Liver (tissue), 9 donors: Measurements from ENCODE around the gene PITRM1. TPM values are rescaled to one million over a fixed set of nuclear protein-coding genes. Genes with fewer than 3 reads are reported as not detected.

Experiments used
- DNase-seq: peaks from one replicate; pipeline ENCODE4 v3.0.0-alpha.2; 2017; ENCODE audit warnings: low spot score
- H3K27ac ChIP-seq, 2 donors: one replicate each; pipeline ENCODE4 v1.7.0; 2013; ENCODE audit warnings: inconsistent platforms in 2 of 2, low read length in 2 of 2, control low read depth in 1 of 2, low read depth in 1 of 2, mild to moderate bottlenecking in 1 of 2
- H3K27me3 ChIP-seq, 4 donors: one replicate each; pipeline versions ENCODE4 v1.6.1 to v1.7.0; 2013; ENCODE audit warnings: low read length in 3 of 4, inconsistent platforms in 1 of 4, mild to moderate bottlenecking in 1 of 4, moderate library complexity in 1 of 4; ENCODE audit not compliant: control insufficient read depth in 4 of 4, insufficient read depth in 4 of 4
- H3K36me3 ChIP-seq, 4 donors: one replicate each; pipeline versions ENCODE4 v1.6.1 to v1.7.0; 2013; ENCODE audit warnings: low read length in 3 of 4, mild to moderate bottlenecking in 3 of 4, low read depth in 1 of 4, moderate library complexity in 1 of 4; ENCODE audit not compliant: control insufficient read depth in 4 of 4, insufficient read depth in 3 of 4
- H3K4me1 ChIP-seq, 4 donors: one replicate each; pipeline versions ENCODE4 v1.6.1 to v1.7.0; 2013; ENCODE audit warnings: low read length in 3 of 4, mild to moderate bottlenecking in 3 of 4, moderate library complexity in 1 of 4; ENCODE audit not compliant: control insufficient read depth in 4 of 4, insufficient read depth in 4 of 4
- H3K4me3 ChIP-seq, 3 donors: one replicate each; pipeline versions ENCODE4 v1.6.1 to v1.7.0; 2013; ENCODE audit warnings: low read length in 3 of 3, control low read depth in 1 of 3, low read depth in 1 of 3, mild to moderate bottlenecking in 1 of 3
- H3K9ac ChIP-seq, 2 donors: one replicate each; pipeline ENCODE4 v1.7.0; 2013; ENCODE audit warnings: low read length in 2 of 2, mild to moderate bottlenecking in 2 of 2, moderate library complexity in 2 of 2, control low read depth in 1 of 2, low read depth in 1 of 2
- H3K9me3 ChIP-seq, 4 donors: one replicate each; pipeline versions ENCODE4 v1.6.1 to v1.7.0; 2013; ENCODE audit warnings: low read length in 3 of 4; ENCODE audit not compliant: control insufficient read depth in 4 of 4
- CTCF ChIP-seq: fragments of 150-350 bp; IDR thresholded peaks from 2 replicates; pipeline ENCODE4 v1.5.1; 2017; ENCODE audit warnings: improper control_type of control experiment, low read depth, low read length; ENCODE audit not compliant: missing input control
- EGR1 ChIP-seq, 2 donors: IDR thresholded peaks; 2 replicates each; pipeline ENCODE4 v1.6.1; 2016 to 2018; ENCODE audit warnings: antibody characterized with exemption in 2 of 2, low read depth in 2 of 2
- FOXA1 ChIP-seq: IDR thresholded peaks from 2 replicates; pipeline ENCODE4 v1.6.1; 2016; ENCODE audit warnings: antibody characterized with exemption
- FOXA2 ChIP-seq: IDR thresholded peaks from 2 replicates; pipeline ENCODE4 v1.6.1; 2016; ENCODE audit warnings: antibody characterized with exemption
- GABPA ChIP-seq, 2 donors: IDR thresholded peaks in 1 of 2; conservative IDR thresholded peaks in 1 of 2; 2 replicates each; pipeline ENCODE4 v1.6.1; 2016; ENCODE audit warnings: antibody characterized with exemption in 2 of 2, mild to moderate bottlenecking in 1 of 2, moderate library complexity in 1 of 2
- HNF4A ChIP-seq, 2 donors: conservative IDR thresholded peaks; 2 replicates each; pipeline ENCODE4 v1.6.1; 2016; ENCODE audit warnings: antibody characterized with exemption in 2 of 2, mild to moderate bottlenecking in 2 of 2
- HNF4G ChIP-seq: IDR thresholded peaks from 2 replicates; pipeline ENCODE4 v1.6.1; 2016; ENCODE audit warnings: antibody characterized with exemption
- JUND ChIP-seq, 2 donors: IDR thresholded peaks; 2 replicates each; pipeline ENCODE4 v1.6.1; 2016; ENCODE audit warnings: antibody characterized with exemption in 2 of 2
- NR2F2 ChIP-seq: IDR thresholded peaks from 2 replicates; pipeline ENCODE4 v1.6.1; 2016; ENCODE audit warnings: antibody characterized with exemption
- RAD21 ChIP-seq, 2 donors: IDR thresholded peaks; 2 replicates each; pipeline ENCODE4 v1.6.1; 2016; ENCODE audit warnings: antibody characterized with exemption in 2 of 2, mild to moderate bottlenecking in 2 of 2
- REST ChIP-seq: IDR thresholded peaks from 2 replicates; pipeline ENCODE4 v1.6.1; 2016; ENCODE audit warnings: antibody characterized with exemption, mild to moderate bottlenecking
- RXRA ChIP-seq, 2 donors: IDR thresholded peaks; 2 replicates each; pipeline ENCODE4 v1.6.1; 2017 to 2018; ENCODE audit warnings: antibody characterized with exemption in 2 of 2, mild to moderate bottlenecking in 1 of 2
- SP1 ChIP-seq: IDR thresholded peaks from 2 replicates; pipeline ENCODE4 v1.6.1; 2018; ENCODE audit warnings: antibody characterized with exemption, mild to moderate bottlenecking
- TAF1 ChIP-seq: conservative IDR thresholded peaks from 2 replicates; pipeline ENCODE4 v1.6.1; 2016; ENCODE audit warnings: antibody characterized with exemption, mild to moderate bottlenecking
- YY1 ChIP-seq: IDR thresholded peaks from 2 replicates; pipeline ENCODE4 v1.6.1; 2016; ENCODE audit warnings: antibody characterized with exemption, mild to moderate bottlenecking
- ZBTB33 ChIP-seq: IDR thresholded peaks from 2 replicates; pipeline ENCODE4 v1.6.1; 2016; ENCODE audit warnings: antibody characterized with exemption
- WGBS: extraction: QIAGEN DNeasy Blood & Tissue Kit; methylation state at CpG from one replicate; pipeline ENCODE4 v1.1.7; 2013; 5-methylcytosine and 5-hydroxymethylcytosine counted together
- polyA plus RNA-seq, 2 donors: library from polyadenylated mRNA; stranded (reverse) in 1 of 2; unstranded in 1 of 2; fragments of 200-250 nt in 1 of 2; fragments of >200 nt in 1 of 2; fragmentation: Nextera tagmentation in 1 of 2; extraction: Ambion mirVana in 1 of 2; gene quantifications; one replicate each; pipeline versions ENCODE4 v1.2.1 to v1.2.3, GENCODE V29; 2013 to 2015
- total RNA-seq, 2 donors: library from RNA; depleted of rRNA; stranded (reverse); fragments of >200 nt; gene quantifications; one replicate each; pipeline ENCODE4 v1.2.3, GENCODE V29; 2014
- TF ChIP-seq, protein P1 (sequence below): IDR thresholded peaks from 2 replicates; pipeline ENCODE4 v1.6.1; 2016; ENCODE audit warnings: antibody characterized with exemption
- TF ChIP-seq, protein P2 (sequence below): IDR thresholded peaks from 2 replicates; pipeline ENCODE4 v1.6.1; 2016; ENCODE audit warnings: antibody characterized with exemption
- donor health status: healthy.
- donor health status: healthy.
- donor health status: healthy.
- donor health status: healthy.
- donor health status: healthy.

Gene PITRM1
- total and polyA plus RNA-seq, 4 donors: 21.1 to 43.1 (median 27.7) TPM

GRCh38 chr10:3185386-3185785 lies 12.8 kb upstream of the PITRM1 start:
- Histone ChIP-seq H3K36me3 (no peaks in the 10 kb centered on the region), H3K27me3 (no peaks in the 10 kb centered on the region), H3K9me3 (no peaks in the 10 kb centered on the region), H3K4me1 (no peaks in the 10 kb centered on the region), H3K4me3 (no peak overlapping the region), H3K9ac (no peak overlapping the region), H3K27ac (no peak overlapping the region)
- DNase-seq: no peak
- TF ChIP-seq CTCF (no peak), FOXA2 (no peak), NR2F2 (no peak), SP1 (no peak), YY1 (no peak), RAD21 (IDR thresholded peaks at IDR 0.05) (no peak), GABPA (IDR thresholded peaks at IDR 0.05 in 1 of 2, conservative IDR thresholded peaks at IDR 0.05 in 1 of 2) (no peak), JUND (IDR thresholded peaks at IDR 0.05) (no peak)
- TF ChIP-seq, protein P1, sequence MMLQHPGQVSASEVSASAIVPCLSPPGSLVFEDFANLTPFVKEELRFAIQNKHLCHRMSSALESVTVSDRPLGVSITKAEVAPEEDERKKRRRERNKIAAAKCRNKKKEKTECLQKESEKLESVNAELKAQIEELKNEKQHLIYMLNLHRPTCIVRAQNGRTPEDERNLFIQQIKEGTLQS: no peak
- WGBS: 87% methylated on average over 6 of the region's 6 CpGs

DNA sequence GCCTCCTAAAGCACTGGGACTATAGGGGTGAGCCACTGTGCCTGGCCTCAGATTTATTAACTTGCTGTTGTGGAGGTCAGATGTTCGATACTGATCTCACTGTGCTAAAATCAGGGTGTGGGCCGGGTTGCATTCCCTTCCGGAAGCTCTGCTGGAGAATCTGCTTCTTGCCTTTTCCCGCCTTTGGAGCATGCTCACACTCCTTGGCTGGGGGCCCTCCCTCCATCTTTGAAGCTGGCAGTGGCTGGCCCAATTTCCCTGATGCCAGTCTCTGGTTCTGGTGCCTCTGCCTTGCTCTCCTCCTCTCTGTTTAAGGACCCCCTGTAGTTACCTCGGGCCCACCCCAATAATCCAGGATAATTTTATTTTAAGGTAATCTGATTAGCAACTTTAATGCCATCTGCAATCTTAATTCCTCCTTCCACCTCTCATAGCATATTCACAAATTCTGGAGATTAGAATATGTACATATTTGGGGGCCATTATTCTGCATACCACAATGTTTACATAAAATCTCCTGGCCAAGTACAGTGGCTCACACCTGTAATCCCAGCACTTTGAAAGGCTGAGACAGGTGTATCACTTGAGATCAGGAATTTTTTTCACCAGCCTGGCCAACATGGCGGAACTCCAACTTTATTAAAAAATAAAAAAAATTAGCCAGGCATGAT lies 7.9 kb upstream of the PITRM1 start:
- WGBS: 89% methylated on average over 6 of the region's 6 CpGs
- no peaks in the 10 kb centered on the region for H3K36me3 ChIP-seq

More for the DNA sequence above, 7.9 kb upstream of the PITRM1 start:
- Histone ChIP-seq H3K9ac (no peak overlapping the region), H3K9me3 (no peaks in the 10 kb centered on the region), H3K4me3 (no peak overlapping the region), H3K27ac (no peak overlapping the region), H3K4me1 (no peaks in the 10 kb centered on the region), H3K27me3 (no peaks in the 10 kb centered on the region)
- TF ChIP-seq, protein P1: no peak
- TF ChIP-seq SP1 (no peak), CTCF (no peak), TAF1 (no peak), RAD21 (IDR thresholded peaks at IDR 0.05) (no peak), EGR1 (IDR thresholded peaks at IDR 0.05; ENCODE audit: low read depth in 2 of 2) (no peak), NR2F2 (no peak), YY1 (no peak), FOXA1 (no peak), FOXA2 (no peak), HNF4A (conservative IDR thresholded peaks at IDR 0.05) (no peak), REST (no peak), GABPA (IDR thresholded peaks at IDR 0.05 in 1 of 2, conservative IDR thresholded peaks at IDR 0.05 in 1 of 2) (no peak), ZBTB33 (no peak), JUND (IDR thresholded peaks at IDR 0.05) (no peak), HNF4G (no peak), RXRA (IDR thresholded peaks at IDR 0.05) (no peak)
- TF ChIP-seq, protein P2, sequence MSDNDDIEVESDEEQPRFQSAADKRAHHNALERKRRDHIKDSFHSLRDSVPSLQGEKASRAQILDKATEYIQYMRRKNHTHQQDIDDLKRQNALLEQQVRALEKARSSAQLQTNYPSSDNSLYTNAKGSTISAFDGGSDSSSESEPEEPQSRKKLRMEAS: no peak
- DNase-seq: no peak
